LHCN-M2 (cell line): ENCODE results near the gene NEURL3. TPM values are rescaled to one million over a fixed set of nuclear protein-coding genes. Genes with fewer than 3 reads are reported as not detected.
"Not testable (repeated sequence)": the region's sequence is repeated elsewhere in the genome, so short reads cannot be mapped to it uniquely, and the experiment has no call there.

Experiments
- DNase-seq: peaks from one replicate; pipeline ENCODE4 v3.0.0-alpha.2; 2012; ENCODE audit warnings: low read depth
- polyA plus RNA-seq: library from polyadenylated mRNA; unstranded; fragments of >200 nt; gene quantifications from one replicate; pipeline ENCODE4 v1.2.1, GENCODE V29; 2012; ENCODE audit warnings: missing spikeins
- total RNA-seq: library from RNA; depleted of rRNA; stranded (reverse); fragments of >200 nt; gene quantifications from 2 replicates; pipeline ENCODE4 v1.2.3, GENCODE V29; 2014; rRNA removed

Gene NEURL3, protein sequence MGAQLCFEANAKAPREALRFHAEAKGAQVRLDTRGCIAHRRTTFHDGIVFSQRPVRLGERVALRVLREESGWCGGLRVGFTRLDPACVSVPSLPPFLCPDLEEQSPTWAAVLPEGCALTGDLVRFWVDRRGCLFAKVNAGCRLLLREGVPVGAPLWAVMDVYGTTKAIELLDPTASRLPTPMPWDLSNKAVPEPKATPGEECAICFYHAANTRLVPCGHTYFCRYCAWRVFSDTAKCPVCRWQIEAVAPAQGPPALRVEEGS
- not detected in 2 replicates for total RNA-seq
- not detected for polyA plus RNA-seq

DNA sequence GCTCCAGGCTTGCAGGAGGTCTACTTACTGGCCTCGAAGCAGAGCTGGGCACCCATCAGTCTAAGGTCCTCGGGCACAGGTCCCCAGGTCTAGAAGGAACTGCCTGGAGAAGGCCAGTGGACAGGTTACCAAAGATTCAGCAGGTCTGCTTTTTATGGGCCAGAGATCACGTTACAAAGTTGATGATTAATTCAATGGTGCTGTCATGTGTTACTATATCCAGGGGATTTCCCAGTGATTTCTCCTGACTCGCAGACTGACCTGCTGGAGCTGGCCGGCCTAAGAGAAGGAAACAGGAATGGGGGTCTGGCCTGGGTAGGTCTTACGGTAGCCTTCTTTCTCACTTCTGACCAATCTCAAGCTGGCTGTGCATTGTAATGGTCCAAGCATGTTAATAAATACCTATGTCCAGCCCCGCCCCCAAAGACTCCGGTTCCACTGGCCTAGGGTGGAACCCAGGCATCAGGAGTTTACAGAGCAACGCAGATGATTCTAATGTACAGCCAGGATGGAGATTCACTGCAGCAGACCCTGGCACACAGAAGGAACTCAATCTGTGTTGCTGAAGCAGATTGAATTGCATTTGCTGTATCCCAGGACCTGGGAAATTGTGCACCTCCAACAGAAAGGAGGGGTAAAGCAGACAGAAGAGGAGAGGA, at the start of gene NEURL3:
TSS of gene NEURL3 (minus strand) at position 127 of the 659 bp plus-strand sequence. CDS start at position 56, 71 bp downstream.
- peak; percentile 26 for DNase-seq

DNA sequence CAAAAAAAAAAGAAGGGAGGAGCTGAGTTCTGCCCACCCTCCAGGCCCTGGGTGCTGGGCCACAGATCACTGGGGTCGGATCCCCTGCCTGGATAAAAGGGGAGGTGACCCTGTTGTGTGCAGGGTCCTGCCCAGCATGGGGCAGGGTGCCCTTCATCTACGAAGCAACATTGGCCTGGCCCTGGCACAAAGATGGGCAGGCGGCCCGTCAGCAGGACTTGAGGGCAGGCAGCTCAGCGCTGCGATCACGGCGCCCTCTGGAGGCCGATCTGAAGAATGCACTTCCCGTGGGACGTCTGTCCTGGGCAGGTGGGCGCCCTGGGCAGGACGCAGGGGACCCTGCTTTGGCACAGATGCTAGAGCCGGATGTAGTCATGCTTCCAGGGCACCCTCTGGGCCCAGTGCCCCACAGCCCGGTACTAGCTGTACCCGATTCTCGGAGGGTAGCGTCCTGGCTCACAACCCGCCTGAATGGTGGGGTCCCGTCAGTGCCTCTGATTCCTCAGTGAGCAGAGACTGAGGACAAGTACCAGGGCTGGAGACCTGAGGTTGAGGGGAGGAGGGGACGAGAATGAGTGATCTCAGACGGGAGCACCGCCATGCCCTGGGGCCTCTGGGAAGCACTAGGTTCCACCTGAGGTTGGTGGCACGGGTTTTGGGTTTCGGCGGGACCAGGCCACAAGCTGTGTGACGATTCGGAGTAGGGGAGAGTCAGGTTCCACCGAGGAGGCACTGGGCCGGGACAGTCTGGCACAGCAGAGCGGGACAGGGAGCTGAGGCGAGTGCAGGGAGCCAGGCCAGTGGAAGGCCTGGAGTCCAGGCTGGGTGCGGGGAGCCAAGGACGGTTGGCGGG, 49.4 kb upstream of the NEURL3 start:
- peak; percentile 38 for DNase-seq

DNA sequence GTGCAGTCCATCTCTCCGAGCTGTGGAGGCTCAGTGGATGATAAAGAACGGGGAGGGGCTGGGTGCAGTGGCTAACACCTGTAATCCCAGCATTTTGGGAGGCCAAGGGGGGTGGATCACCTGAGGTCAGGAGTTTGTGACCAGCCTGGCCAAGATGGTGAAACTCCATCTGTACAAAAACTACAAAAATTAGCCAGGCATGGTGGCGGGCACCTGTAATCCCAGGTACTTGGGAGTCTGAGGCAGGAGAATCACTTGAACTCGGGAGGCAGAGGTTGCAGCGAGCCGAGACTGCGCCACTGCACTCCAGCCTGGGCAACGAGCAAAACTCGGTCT, 48.8 kb upstream of the NEURL3 start:
- DNase-seq = not testable (repeated sequence)

DNA sequence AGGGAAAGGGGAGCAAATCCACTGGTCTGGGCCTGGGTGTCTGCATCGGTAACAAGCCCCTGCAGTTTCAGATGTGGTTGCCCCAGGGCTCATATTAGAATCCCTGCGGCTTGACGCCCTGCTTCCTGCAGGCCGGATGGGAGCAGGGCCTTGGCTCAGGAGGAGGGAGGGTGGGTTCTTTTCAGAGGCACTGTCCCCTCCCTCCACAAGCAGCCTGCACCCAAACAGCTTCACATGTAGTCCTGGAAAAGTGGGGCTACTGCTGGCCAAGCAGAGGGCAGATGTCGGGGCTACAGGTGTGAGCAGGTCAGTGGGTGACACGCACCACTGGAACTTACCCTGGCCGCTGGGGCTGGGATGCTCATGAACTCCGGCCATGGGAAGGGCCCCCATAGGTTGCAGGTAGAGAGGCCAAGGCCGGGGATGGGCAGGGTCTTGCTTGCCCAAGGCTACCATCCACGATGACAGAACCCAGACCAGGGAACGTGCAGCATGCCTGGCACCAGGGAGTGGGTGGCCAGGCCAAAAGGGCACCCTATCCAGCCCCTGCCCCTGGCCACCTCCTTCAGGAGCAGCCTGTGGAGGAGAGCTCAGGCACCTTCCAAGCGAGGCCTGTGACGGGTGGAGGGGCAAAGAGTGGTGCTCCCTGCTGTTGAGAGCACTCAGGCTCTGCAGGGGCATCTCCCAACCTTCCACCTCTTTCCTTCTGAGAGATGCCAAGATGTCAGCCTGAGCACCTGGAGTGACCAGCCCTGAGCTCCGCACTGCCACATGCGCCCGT, 48.2 kb upstream of the NEURL3 start:
- no peak for DNase-seq

- DNase-seq = no peak
Measured at GRCh38 chr2:96552315-96553175, 47.4 kb upstream of the NEURL3 start.

- DNase-seq = no peak
Measured at GRCh38 chr2:96551605-96552314, 46.6 kb upstream of the NEURL3 start.

- DNase-seq = no peak
Measured at GRCh38 chr2:96550787-96551604, 45.8 kb upstream of the NEURL3 start.

DNA sequence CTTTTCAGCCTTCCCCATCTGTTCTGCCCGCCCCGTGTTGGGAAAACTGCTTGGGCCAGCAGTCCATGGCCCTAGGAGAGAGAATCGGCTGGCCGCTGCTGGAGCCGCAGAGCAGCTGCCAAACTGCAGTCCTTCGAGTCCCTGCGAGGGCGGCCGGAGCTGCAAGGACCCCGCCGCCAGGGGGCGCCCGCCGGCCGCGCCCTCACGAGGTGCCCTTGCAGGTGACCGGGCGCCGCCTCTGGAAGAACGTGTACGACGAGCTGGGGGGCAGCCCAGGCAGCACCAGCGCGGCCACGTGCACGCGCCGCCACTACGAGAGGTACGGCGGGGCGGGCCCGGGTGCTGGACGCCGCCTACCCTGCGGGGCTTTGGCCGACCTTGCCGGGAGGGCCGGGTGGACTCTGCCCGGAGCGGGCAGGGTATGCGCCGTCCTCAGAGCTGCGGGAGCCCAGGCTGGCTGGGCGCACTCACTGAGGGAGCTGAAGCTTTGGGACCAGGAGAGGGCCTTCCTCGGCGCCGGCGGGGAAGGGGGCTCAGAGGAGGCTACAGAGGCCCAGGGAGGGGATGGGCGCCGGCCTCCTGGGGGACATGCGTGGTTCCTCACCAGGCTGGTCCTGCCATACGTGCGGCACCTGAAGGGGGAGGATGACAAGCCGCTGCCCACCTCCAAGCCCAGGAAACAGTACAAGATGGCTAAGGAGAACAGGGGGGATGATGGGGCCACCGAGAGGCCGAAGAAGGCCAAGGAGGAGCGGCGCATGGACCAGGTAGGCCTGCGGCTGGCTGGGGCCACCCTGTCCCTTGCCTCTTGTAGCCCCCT, 45.0 kb upstream of the NEURL3 start:
- DNase-seq = no peak

- DNase-seq = no peak
Measured at GRCh38 chr2:96549466-96549785, 44.3 kb upstream of the NEURL3 start.

DNA sequence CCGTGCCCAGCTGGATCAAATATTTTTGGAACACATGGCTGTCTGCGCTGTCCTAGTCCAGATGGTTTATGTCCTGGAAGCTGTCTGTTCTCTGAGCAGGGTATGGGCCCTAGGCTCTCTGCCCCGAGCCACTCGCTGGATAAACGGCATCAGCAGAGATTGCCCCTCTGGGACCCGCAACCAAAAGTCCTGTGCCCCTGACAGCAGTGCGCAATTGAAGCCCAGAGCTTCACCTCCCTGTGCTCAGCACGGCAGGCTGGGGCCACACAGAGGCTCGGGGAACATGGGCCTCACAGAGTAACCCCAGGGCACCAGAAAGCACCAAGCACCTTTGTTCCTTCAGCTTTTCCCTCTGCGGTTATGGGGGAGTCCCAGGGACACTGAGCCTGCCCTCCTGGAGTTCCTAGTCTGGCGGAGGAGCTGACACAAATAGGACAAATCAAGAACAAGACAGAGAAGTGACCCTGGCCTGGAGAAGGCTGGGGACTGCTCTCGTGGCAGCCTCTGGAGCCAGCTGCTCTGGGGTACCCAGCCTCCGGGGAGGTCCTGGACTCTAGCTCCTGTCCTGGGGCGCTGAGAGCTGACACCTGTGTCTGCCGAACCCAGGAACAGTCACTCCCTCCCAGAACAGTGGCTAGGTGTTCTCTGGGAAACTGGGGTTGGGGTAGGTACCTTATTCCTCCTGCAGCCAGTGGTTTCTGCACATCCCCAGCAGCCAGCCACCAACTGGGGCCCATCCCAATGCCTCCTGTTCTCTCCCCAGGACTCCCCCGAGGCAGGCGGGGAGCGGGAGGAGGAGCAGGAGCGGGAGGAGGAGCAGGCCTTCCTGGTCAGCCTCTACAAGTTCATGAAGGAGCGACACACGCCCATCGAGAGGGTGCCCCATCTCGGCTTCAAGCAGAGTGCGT, 43.7 kb upstream of the NEURL3 start:
- DNase-seq = no peak

GRCh38 chr2:96547731-96548171, 42.6 kb upstream of the NEURL3 start:
- no peak for DNase-seq

DNA sequence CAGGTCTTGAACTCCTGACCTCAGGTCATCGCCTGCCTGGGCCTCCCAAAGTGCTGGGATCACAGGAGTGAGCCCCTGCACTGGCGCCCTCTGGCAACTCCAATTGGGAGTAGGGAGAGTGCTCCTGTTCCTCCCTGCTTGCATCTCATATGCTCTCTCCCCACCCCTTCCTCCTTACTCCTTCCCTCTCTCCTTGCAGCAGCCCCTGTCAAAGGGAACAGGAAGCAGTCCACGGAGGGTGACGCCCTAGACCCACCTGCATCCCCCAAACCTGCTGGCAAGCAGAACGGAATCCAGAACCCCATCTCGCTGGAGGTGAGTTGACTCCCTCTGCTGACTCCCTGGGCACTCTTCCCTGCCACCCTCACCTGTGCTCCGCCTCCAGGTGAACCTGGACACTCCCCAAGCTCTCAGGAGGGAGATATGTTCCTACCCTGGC, 42.1 kb upstream of the NEURL3 start:
- DNase-seq = no peak

DNA sequence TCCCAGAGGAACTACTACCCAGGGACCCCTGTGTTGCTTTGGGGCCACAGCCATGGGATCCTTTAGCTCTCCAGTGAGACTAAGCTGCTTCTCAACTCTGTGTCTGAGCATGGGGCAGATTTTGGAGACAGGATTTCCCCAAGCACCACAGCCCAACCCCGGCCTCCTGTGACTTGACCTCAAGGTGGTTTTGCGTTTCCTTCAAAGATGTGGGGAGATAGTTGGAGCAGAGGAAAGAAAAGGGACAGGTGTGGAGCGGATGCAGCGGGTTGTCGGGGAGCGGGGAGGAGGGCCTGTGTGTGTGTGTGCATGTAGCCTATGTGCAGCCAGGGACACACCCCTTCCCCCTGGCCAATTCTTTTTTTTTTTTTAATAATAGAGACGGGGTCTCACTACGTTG, 41.6 kb upstream of the NEURL3 start:
- DNase-seq = no peak

DNA sequence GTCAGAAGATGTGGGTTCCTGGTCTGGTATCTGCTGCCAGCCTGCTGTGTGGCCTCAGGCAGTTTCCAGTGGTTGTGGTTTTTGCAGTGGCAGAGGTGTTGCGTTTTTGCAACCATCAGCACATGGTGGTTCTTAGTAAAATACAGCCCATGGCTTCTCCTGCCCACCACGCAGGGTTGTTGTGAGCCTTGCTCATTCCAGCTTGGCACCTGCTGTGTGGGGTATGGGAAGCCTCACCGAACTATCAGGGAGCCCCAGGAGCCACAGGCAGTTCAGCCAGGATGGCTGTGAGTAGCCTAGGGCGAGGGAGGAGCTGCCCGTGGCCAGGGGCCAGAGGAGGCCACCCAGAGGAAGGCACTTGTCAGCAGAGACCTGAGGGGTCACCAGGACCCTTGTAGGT, 41.2 kb upstream of the NEURL3 start:
- no peak for DNase-seq

DNA sequence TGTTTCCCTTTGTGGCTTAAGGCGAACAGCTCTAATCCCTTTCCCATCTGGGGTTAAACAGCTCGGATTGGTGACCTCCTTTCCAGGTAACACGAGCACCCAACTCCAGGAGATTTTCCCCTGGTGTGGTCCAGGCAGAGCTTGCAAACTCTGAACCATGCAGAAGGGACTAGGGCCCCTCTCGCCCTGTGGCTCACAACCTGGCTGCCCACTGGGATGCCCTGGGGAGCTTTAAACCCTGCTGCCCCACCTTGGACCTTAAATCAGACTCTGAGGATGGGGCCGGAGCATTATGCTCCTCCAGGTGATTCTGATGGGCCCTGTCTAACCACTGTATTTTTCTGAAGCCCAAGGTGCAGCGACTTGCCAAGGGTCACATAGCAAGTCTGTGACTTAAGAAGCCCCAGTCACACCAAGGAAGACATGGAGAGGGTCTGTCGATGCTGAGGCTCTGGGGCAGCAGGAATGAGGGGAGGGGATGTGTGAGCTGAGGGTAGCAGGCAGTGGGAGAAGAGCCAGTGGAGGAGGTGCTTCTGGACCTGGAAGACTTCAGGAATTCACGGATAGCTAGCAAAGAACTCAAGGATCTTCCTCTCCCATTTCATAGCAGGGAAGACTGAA, 37.3 kb upstream of the NEURL3 start:
- DNase-seq = no peak

DNA sequence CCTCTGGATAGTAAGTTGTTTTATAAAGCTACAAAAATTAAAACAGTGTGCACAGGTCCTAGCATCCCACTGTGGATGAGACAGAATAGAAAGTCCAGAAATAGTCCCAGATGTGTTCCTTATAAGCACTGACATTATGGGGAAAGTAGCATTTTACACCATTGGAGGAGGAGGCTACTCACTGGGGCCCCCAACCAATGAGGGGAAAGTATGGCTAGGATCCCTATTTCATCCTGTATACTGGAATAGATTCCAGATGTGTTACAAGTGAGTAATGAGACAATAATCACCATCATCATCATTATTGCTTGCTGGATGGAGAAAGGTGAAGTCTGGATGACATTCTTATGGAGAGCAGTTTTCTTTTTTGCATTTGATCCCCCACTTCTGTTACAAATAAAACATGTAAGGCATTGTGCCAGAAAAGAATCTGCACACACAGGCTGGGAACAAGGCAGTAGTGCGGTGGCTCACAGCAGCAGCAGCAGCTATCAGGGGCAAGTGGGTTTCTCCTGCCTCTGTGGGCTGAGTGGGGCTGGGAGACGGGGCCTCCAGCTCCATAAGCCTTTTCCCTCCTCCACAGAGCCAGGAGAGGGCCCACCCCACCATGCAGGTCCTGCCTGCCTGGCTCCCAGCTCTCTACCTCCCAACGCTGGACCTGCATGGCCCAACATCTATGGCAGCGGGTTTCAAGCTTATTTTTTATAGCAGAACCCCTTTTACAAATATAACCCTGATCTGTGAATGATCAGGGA, 36.4 kb upstream of the NEURL3 start:
- no peak for DNase-seq
